ENCODE data around the gene LCN1. TPM values are rescaled to one million over a fixed set of nuclear protein-coding genes. Genes with fewer than 3 reads are reported as not detected.

Gene LCN1
- total RNA-seq, 1 donor from 2014 or later = not detected

- intact Hi-C loops (cut with DNase I) = no loop called here
- no peaks in the 10 kb centered on the region for H3K27me3 ChIP-seq
- H3K4me3 ChIP-seq = no peak overlapping the region
- no peaks in the 10 kb centered on the region for H3K9me3 ChIP-seq
- H3K36me3 ChIP-seq = peaks cover 42 to 46% of the 10 kb centered on the region in 2 donors
- no peak overlapping the region for H3K27ac ChIP-seq
- no peaks in the 10 kb centered on the region for H3K4me1 ChIP-seq
- no peak for DNase-seq (ENCODE audit: low spot score in 2 of 2)
- TF ChIP-seq, protein P1, sequence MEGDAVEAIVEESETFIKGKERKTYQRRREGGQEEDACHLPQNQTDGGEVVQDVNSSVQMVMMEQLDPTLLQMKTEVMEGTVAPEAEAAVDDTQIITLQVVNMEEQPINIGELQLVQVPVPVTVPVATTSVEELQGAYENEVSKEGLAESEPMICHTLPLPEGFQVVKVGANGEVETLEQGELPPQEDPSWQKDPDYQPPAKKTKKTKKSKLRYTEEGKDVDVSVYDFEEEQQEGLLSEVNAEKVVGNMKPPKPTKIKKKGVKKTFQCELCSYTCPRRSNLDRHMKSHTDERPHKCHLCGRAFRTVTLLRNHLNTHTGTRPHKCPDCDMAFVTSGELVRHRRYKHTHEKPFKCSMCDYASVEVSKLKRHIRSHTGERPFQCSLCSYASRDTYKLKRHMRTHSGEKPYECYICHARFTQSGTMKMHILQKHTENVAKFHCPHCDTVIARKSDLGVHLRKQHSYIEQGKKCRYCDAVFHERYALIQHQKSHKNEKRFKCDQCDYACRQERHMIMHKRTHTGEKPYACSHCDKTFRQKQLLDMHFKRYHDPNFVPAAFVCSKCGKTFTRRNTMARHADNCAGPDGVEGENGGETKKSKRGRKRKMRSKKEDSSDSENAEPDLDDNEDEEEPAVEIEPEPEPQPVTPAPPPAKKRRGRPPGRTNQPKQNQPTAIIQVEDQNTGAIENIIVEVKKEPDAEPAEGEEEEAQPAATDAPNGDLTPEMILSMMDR (IDR thresholded peaks at IDR 0.05) = no peak
Measured at GRCh38 chr9:135486267-135487065, 34.8 kb upstream of the LCN1 start.

- intact Hi-C loops (cut with DNase I) = no loop called here
- TF ChIP-seq, protein P1 (IDR thresholded peaks at IDR 0.05) = no peak
- DNase-seq (ENCODE audit: low spot score in 2 of 2) = no peak
Measured at GRCh38 chr9:135487281-135488012, 33.8 kb upstream of the LCN1 start.

DNA sequence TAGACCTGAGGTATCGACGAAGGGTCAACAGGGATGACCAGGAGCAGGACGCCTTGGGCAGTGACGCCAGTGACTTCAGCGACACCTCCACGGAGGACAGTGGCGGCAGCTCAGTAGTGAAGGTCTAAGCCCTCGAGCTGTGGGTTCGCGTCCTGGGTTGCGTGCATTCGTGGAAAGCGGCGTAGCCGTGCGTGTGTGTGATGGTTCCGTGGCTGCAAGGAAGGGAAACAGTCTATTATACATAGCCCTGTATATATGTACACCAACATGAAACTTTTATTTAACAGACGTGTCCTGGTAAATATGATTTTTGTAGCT is 33.3 kb upstream of the LCN1 start:
- H3K36me3 ChIP-seq = peaks cover 42 to 46% of the 10 kb centered on the region in 2 donors
- TF ChIP-seq, protein P1 (IDR thresholded peaks at IDR 0.05) = no peak
- H3K4me1 ChIP-seq = no peaks in the 10 kb centered on the region
- no peaks in the 10 kb centered on the region for H3K27me3 ChIP-seq
- no peak overlapping the region for H3K4me3 ChIP-seq
- H3K27ac ChIP-seq = no peak overlapping the region
- no peak for DNase-seq (ENCODE audit: low spot score in 2 of 2)
- H3K9me3 ChIP-seq = no peaks in the 10 kb centered on the region
- intact Hi-C loops (cut with DNase I) = no loop called here

More at GRCh38 chr9:135487281-135488012, 33.8 kb upstream of the LCN1 start:
- Histone ChIP-seq H3K4me3 (no peak overlapping the region), H3K9me3 (no peaks in the 10 kb centered on the region), H3K4me1 (no peaks in the 10 kb centered on the region), H3K36me3 (peaks cover 42 to 46% of the 10 kb centered on the region in 2 donors), H3K27ac (no peak overlapping the region), H3K27me3 (no peaks in the 10 kb centered on the region)

DNA sequence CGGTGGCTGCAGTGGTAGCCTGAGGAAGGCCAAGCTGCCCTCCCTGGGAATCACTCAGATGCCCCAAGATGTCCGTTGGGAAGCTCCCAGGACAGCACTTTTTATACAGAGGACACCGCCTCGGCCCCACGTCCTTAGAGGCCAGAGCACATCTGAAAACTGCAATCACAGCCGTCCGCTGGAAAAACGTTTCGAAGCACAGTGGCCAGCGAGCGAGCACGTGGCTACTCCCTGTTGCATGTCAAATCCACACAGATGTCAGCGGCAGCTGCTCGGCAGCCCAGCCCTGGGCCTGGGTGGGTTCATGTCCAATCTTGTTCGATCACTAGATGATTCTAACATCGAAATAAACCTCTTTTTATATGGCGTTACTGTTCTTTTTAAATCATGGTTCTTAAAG is 32.7 kb upstream of the LCN1 start:
- Histone ChIP-seq H3K4me3 (no peak overlapping the region), H3K36me3 (peaks cover 42 to 46% of the 10 kb centered on the region in 2 donors), H3K9me3 (no peaks in the 10 kb centered on the region), H3K4me1 (no peaks in the 10 kb centered on the region), H3K27me3 (no peaks in the 10 kb centered on the region), H3K27ac (no peak overlapping the region)
- intact Hi-C loops (cut with DNase I) = no loop called here
- no peak for DNase-seq (ENCODE audit: low spot score in 2 of 2)
- TF ChIP-seq, protein P1 (IDR thresholded peaks at IDR 0.05) = no peak

DNA sequence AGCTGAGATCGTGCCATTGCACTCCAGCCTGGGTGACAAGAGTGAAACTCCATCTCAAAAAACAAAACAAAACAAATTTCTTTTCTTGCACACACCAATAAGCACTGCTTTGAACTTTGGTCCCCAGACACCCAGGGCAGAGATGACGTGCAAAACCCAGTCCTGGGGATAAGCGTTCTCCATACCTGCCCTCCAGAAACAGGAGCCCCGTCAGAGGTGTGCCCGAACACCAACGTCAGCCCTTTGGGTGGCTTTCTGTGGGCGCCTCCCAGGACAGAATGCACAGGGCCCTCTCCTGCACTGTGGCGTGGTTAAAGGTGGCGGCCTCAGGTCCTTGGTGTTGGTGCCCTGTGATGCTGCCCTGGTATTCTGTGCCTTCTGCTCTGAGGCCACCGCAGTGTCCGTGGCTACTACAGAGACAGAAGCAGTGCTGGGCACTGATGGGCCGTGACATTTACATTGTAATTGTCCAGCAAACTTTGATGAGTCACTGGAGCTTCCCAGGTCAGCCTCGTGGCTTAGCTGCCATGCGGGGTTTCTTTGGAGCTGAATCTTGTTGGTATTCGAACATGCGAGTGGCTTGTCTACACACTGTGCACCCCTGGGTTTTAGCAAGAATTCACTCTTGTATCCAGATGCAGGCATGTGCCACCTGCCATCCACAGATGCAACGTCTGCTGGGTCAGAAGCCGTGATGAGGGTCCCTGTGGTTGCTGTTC is 31.9 kb upstream of the LCN1 start:
- intact Hi-C loops (cut with DNase I) = no loop called here
- Histone ChIP-seq H3K9me3 (no peaks in the 10 kb centered on the region), H3K36me3 (peaks cover 36 to 41% of the 10 kb centered on the region in 2 donors), H3K4me3 (no peak overlapping the region), H3K27me3 (no peaks in the 10 kb centered on the region), H3K27ac (no peak overlapping the region), H3K4me1 (no peaks in the 10 kb centered on the region)
- DNase-seq (ENCODE audit: low spot score in 2 of 2) = no peak
- TF ChIP-seq, protein P1 (IDR thresholded peaks at IDR 0.05) = no peak

Measured in ascending aorta (tissue), 2 donors.